Measurements from ENCODE around the gene MEGF9. TPM values are rescaled to one million over a fixed set of nuclear protein-coding genes. Genes with fewer than 3 reads are reported as not detected.
"Not testable (repeated sequence)": the region's sequence is repeated elsewhere in the genome, so short reads cannot be mapped to it uniquely, and the experiment has no call there.

The MEGF9 gene
- 10 to 100 TPM; 17.0 to 20.4 (median 18.6) TPM for polyA plus RNA-seq (ENCODE audit: insufficient read length in 4 of 4)

DNA sequence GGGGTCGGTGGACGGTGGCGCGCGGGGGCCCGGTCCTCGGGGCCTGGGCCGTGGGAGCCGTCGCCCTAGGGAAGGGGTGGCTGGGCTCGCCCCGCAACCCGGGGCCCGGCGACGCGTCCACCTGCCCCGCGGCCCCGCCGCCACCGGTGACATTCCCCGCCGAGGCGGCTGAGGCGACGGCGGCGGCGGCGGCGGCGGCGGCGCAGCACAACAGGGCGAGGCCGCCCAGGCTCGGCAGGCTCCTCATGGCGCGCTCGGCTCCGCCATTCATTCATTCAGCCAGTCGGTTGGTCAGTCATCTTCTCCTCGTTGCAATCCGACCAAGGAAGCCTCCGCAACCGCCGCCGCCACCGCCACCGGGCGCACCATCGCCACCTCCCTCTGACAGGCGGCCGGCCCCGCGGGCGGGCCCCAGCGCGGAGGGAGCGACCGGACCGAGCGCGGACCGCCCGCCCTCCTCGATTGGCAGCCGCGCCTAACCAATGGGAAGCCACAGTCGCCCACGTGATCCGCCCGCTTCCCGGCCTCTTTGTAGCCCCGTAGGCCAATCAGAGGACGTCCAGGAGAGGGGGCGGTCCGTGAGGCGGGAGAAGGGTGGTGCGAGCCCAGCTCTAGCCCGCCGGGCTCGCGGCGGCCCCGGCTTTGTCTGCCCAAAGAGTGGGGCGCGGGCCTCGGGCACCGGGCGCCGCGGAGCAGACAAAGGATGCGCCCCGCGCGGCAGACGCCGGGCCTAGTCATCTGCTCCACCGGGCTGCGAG, at the start of gene MEGF9:
MEGF9 (minus strand) TSS at position 383 of the 758 bp plus-strand sequence; CDS start at position 271, 112 bp downstream.
- peak; percentile 84 to 96 (median 94) for DNase-seq (ENCODE audit: low read depth in 4 of 4, low spot score in 3 of 4)

DNA sequence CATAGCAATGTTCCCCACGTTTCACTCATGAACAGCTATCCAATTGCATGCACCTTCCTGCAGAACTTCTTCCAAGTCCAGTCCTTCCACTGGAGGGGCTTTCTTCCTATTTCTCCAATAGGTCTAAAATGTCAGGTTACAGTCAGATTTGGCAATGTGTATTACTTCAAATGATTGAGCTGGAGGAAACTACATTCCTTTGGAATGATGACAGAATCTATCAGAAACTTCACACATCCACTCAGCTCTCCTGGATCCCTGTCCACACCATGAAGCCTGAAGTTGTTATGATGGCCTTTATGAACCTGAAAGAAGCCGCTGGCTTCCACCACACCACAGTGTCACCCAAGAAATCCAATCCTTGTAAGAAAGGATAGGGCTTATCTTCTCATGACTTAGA, 46.7 kb upstream of the MEGF9 start:
- no peak for DNase-seq (ENCODE audit: low read depth in 4 of 4, low spot score in 3 of 4)

DNA sequence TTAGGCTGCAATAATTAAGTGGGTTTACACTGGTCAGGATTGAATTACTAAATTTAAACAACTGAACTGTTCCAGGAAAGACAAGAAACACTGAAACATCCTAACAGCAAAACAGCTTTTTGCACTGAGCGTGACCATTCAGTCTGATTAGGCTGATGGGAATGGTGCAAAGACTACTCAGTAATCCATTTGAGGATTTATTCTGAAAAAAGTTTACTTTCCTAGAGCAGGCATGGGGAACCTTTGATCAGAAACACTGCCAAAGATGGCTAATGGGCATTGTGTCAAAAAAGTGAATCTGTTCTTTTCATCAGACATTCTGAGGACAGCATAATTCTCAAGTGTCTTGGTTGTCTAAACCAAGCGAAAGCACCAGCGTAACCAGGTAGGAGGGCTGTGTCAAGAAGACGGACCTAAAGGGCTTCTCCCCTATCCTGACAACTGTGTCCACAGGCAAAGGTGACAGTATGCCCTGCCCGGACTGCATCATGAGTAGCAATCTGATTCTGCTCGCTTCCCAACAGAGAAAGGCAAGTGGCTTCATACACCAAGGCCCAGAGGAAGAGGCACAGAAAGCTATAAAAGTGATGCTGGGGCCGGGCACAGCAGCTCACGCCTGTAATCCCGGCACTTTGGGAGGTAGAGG, 45.6 kb upstream of the MEGF9 start:
- DNase-seq (ENCODE audit: low read depth in 4 of 4, low spot score in 3 of 4), result no peak

DNA sequence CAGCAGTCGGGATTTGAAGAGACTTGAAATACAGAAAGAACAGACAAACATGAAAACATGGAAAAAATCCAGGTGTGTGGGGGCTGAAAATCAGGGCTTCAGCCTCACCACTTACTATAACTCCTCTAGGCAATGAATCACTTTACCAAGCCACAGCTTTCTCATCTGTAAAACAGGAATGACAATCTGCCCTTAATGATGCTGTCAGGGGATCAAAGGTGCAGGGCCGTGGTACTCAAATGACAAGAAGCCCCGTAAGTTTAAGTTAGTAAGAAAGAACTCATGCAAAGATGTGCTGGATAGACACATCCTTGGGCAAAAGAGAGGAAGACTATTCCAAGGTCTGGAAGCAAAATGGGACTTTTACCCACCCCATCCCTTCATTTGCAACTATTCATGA, 44.3 kb upstream of the MEGF9 start:
- no peak for DNase-seq (ENCODE audit: low read depth in 4 of 4, low spot score in 3 of 4)

DNA sequence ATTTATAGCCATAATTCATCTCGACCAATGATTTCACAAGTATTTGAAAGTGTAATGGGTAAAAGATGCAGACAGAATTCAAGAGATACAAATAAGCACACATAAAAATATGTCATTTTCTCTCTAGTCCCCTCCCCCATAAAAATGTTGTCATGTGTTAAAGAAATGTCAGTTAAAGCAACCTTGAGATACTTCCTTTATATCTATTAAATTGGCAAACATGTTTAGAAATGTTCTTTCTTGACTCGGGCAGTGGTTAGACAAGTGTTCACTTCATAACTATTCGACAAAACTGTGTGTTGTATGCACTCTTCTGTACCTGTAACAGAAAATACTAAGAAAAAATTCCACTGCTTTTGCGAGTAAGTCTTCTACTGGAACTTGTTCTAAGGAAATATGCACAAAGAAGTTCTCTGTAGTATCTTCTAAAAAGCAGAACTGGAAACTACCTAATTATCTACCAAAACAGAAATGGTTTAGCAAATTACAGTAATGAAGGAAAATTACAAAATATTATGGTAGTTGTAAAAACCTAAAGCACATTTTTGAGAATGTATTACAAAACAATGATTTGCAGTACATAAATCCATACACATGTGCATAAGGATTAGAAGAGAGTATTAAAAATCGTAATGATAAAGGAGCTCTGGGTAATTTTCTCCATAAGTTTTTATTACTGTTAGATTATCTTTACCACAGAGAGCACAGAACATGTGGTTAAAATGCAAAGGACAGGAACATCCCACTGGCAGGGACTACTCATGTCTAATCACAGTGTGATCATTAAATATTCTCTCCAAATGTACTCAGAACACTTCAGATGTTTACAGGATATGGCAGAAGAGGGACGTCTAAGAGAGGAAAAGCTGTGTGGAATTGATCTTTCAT, 43.0 kb upstream of the MEGF9 start:
- DNase-seq (ENCODE audit: low read depth in 4 of 4, low spot score in 3 of 4), result no peak

DNA sequence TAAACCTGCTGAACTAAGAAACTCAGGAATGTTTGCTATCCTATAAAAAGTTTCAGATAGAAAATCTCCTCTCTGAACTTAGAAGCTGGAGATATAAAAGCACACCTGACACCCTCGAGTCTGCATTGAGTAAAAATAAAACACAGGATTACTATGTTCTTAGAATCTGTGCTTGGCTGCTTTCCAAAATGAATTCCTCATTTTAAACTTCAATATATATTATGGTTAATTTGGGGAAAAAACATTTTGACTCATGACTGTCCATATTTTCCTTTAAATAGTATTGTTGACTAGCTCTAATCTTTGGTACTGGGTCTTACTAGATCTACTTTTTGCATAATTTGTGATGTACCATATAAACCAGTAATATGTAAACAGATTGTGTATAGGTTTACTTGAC, 42.3 kb upstream of the MEGF9 start:
- DNase-seq (ENCODE audit: low read depth in 4 of 4, low spot score in 3 of 4), result no peak

DNA sequence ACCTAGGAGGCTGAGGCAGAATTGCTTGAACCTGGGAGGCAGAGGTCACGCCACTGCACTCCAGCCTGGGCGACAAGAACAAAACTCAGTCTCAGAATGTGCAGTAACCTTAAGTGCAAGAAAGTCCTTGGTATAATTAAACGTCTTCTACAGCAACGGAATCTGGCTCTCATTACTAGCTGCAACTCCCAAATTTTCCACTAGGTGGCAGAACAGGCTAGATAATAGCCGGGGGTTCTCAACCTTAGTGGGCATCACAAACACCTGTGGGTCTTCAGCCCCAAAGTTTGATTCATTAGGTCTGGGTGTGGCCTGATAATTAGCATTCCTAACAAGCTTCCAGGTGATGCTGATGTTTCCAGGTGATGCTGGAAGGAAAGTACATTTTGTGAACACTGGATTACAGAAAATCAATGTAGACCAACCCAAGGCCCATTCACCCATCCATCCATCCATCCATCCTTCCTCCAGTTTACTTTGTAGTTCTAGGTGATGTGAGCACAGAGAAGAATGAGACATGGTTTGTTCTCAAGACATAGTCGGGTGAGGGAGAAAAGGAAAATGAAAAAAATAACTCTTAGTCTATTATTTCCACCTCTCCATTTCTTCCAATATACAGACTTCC, 41.7 kb upstream of the MEGF9 start:
- DNase-seq (ENCODE audit: low read depth in 4 of 4, low spot score in 3 of 4), result peak; percentile 12 to 46 (median 33)

DNA sequence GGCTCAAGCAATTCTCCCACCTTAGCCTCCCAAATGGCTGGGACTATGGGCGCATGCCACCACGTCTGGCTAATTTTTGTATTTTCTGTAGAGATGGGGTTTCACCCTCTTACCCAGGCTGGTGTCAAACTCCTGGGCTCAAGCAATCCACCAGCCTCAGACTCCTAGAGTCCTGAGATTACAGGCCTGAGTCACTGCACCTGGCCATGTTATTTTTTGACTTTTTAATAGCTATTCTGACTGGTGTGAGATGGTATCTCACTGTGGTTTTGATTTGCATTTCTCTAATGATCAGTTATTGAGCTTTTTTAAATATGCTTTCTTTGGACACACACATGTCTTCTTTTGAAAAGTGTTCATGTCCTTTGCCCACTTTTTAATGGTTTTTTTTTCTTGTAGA, 40.8 kb upstream of the MEGF9 start:
- no peak for DNase-seq (ENCODE audit: low read depth in 4 of 4, low spot score in 3 of 4)

DNA sequence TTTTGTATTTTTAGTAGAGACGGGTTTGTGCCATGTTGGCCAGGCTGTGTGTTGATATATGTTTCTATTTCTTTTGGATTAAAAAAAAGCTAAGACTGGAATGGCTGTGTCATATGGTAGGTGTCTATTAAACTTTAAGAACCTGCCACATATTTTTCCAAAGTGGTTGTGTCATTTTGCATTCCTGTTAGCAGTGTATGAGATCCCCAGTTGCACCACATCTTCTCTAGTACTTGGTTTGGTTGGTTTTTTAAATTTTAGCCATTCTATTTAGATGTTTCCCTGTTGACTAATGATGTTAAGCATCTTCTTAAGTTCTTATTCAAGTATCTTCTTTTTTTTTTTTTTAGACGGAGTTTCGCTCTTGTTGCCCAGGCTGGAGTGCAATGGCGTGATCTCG, 36.2 kb upstream of the MEGF9 start:
- no peak for DNase-seq (ENCODE audit: low read depth in 4 of 4, low spot score in 3 of 4)

DNA sequence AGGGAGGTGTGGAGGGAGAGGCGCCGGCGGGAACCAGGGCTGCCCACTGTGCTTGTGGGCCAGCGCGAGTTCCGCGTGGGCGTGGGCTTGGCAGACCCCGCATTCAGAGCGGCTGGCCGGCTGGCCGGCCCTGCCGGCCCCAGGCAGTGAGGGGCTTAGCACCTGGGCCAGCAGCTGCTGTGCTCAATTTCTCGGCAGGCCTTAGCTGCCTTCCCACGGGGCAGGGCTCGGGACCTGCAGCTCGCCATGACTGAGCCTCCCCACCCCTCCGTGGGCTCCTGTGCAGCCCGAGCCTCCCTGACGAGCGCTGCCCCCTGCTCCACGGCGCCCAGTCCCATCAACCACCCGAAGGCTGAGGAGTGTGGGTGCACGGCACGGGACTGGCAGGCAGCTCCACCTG, 32.1 kb upstream of the MEGF9 start:
- DNase-seq (ENCODE audit: low read depth in 4 of 4, low spot score in 3 of 4), result not testable (repeated sequence)

DNA sequence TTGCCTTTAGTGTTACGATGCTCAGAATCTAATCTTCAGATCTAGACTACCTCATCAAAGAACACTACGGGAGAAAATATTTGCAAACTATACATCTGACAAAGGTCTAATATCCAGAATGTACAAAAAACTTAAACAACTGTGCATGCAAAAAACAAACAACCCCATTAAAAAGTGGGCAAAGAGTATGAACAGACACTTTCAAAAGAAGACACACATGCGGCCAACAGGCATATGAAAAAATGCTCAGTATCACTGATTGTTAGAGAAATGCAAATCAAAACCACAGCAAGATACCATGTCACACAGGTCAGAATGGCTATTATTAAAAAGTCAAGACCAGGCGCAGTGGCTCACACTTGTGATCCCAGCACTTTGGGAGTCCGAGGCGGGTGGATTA, 31.0 kb upstream of the MEGF9 start:
- DNase-seq (ENCODE audit: low read depth in 4 of 4, low spot score in 3 of 4), result no peak

DNA sequence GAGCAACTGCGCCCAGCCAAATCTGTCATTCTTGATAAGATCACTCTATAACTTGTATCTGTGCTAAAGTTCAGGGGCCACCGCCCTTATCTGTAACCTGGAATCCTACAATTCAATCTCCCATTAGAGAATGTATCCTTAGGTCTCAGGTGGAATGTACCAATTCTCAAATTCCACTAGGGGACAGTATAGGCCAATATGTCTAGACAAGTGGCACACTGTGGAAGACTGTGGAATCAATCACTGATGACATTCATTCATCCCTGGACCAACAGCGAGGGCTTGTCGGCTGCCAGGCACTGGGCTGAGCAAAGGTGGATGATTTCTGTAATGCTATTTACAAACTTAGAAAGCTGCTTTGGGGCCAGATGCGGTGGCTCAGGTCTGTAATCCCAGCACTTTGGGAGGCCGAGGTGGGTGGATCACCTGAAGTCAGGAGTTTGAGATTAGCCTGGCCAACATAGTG, 28.7 kb upstream of the MEGF9 start:
- no peak for DNase-seq (ENCODE audit: low read depth in 4 of 4, low spot score in 3 of 4)

DNA sequence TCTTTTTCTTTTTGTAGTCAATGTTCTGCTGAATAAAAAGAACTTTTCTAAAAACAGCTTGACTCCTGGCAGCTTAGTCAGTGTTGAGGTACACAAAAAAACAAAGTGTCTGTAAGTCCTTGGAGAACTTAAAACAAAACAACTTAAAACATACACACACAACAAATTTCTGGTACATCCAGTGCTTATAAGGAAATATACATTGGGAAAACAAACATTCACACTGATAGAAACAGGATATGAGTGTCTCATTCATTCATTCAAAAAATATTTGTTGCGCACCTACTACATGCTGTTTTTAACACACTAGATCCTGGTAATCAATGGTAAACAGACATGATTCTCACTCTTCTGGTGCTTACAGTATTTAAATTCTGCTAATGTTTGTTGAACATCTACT, 27.4 kb upstream of the MEGF9 start:
- DNase-seq (ENCODE audit: low read depth in 4 of 4, low spot score in 3 of 4), result no peak

DNA sequence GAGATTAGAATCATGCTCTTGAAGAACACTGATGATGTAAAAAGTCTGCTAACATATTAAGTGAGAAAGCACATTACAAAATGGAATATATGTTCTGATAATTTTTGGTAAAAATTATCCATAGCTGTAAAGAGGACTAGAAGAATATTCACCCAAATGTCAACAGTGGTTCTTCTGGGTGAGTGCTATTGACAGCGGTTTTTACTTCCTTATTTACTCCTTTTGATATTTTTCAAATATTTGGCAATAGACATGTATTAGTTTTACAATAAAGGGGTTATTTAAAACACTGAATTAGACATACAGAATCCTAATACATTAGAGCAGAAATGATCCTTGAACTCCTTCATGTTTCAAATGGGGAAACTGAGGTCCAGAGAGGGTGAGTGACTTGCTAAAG, 26.9 kb upstream of the MEGF9 start:
- DNase-seq (ENCODE audit: low read depth in 4 of 4, low spot score in 3 of 4), result no peak

DNA sequence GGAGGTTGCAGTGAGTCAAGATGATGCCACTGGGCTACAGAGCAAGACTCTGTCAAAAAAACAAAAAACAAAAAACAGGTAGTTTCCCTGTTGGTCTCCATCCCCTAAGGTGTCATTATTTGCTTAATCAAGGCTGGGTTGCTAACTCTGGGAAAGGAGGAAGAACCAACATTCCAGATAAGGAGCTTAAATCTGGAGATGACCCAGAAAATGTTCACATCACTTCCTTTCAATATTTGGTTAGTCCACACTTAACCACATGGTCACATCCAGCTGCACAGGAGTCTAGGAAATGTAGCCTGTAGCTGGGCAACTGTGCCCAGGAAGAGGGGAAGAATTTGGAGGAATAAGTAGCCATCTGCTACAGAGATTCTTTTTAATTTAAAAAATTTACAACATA, 25.9 kb upstream of the MEGF9 start:
- no peak for DNase-seq (ENCODE audit: low read depth in 4 of 4, low spot score in 3 of 4)

DNA sequence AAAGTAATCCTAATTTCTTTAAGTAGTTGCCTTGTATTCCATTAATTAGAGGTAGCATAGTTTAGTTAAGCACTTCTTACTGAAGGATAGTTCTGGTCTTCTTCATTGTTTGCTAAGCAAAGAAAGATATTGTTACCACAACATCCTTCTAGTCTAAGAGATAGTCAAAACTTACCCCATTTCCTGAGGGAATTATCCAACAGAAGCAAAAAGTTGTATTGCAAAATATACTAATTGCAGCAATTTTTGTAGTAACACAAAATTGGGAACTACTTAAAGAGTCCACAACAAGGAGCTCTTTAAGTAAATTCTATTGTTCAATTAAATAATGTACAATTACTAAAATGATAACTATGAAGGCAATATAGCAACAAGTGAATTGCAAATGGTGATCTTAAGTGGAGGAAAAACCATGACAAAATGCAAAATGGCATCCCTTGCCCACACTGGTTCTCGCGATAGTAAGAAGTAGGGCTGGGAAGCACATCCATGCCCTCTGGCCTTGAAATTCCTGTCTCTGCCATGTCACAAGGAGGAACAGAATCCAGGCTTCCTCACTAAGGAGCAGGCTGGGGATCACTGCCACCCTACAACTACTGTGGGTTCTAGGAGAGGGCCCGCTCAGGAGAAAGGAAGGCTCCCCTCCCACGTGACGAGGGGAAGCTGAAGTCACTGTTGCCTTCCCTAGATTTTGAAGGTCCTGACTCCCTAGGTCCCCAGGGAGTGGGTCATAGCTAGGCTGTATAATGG, 23.3 kb upstream of the MEGF9 start:
- DNase-seq (ENCODE audit: low read depth in 4 of 4, low spot score in 3 of 4), result no peak

DNA sequence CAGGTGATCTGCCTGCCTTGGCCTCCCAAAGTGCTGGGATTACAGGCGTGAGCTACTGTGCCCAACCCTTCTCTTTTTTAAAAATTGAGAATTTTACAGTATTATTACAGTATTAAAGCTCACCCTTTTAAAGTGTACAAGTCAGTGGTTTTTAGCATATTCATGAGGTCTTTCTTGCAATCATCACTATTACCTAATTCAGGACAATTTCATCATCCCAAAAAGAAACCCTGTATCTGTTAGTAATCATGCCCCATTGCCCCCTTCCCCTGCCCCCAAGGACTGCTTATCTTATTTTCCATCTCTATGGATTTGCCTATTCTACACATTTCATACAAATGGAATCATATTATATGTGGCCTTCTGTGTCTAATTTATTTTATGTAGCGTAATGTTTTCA, 22.6 kb upstream of the MEGF9 start:
- DNase-seq (ENCODE audit: low read depth in 4 of 4, low spot score in 3 of 4), result no peak

DNA sequence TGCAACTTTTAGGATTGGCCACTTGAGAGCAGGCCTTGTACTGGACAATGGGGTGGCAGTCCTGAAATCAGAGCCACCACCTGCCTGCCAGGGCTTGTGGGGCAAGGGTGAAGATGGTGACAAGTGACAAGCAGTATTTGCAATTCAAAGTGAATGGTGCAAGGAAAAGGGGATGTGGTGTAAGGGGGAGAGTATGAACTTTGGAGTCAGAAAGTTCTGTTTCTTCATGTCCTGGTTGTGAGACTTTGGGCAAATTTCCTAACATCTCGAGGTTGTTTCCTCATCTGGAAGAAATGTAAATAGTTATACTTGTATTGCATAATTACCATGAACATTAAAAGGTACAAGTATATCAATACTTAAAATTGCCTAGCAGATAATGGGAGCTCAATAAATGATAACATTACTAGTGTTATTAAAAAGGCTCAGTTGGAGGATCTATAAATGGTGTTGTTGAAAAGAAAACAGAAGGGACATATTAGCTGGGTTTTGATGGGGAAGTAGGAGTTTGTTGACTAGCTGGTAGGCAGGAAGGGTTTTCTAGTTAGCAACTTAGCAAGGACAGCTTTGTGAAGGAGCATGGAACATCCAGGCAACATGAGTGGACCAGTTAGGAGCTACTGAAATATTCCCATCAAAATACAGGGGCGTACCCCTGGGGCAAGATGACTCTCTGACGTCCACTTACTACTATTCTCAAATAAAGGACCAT, 21.3 kb upstream of the MEGF9 start:
- no peak for DNase-seq (ENCODE audit: low read depth in 4 of 4, low spot score in 3 of 4)

DNA sequence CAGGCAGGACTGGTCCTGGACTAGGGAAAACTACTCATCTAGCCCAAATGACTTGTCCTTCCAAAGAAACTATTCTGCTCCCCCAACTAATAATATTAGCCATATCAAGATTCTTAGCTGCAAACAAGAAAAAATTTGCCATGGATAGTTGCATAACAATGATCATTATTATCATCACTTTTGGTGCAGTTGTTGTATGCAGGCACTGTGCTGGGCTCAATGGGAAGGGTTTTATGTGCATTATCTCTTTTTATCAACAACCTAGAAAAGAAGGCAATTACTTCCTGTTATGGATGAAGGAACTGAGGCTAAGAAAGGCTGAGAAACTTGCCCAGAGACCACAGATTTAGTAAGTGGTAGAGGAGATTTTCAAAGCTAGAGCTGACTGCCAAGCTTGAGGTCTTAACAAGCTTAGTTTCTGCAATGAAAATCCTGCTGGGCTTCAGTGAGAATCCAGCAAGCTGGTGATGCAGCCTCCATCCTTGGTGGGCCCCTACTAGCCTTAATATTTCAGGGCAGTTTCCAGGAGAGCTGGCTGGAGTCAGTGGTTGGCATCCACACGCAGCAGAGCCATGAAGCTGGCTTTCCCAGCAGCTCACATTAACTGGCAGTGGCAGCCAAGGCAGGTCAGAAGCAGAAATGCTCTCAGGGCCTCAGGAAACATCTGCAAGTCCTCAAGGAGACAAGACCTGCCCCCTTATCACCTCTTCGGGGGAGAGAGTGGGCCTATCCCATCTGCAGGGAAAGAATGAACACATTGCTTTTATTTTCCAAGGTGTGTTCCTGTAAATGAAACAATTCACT, 20.5 kb upstream of the MEGF9 start:
- no peak for DNase-seq (ENCODE audit: low read depth in 4 of 4, low spot score in 3 of 4)

Measured in left renal pelvis (tissue), 4 donors.